ENCODE results near the gene ALG6.
"Not testable (repeated sequence)": the region's sequence is repeated elsewhere in the genome, so short reads cannot be mapped to it uniquely, and the experiment has no call there.

Gene ALG6

GRCh38 chr1:63466181-63466580 is 98.8 kb downstream of the ALG6 start:
- no peak for DNase-seq (ENCODE audit: low spot score)
- TF ChIP-seq CTCF (IDR thresholded peaks at IDR 0.05; ENCODE audit: extremely low read depth, missing control alignments) = no peak

GRCh38 chr1:63466759-63467158 is 99.3 kb downstream of the ALG6 start:
- TF ChIP-seq CTCF (IDR thresholded peaks at IDR 0.05; ENCODE audit: extremely low read depth, missing control alignments) = no peak
- DNase-seq (ENCODE audit: low spot score) = no peak

GRCh38 chr1:63468683-63469082 is 101.3 kb downstream of the ALG6 start:
- not testable (repeated sequence) for DNase-seq (ENCODE audit: low spot score)

- DNase-seq (ENCODE audit: low spot score) = no peak
- TF ChIP-seq CTCF (IDR thresholded peaks at IDR 0.05; ENCODE audit: extremely low read depth, missing control alignments) = no peak
Observed at GRCh38 chr1:63475761-63476160, 108.3 kb downstream of the ALG6 start.

GRCh38 chr1:63480057-63480456 is 112.6 kb downstream of the ALG6 start:
- no peak for DNase-seq (ENCODE audit: low spot score)
- TF ChIP-seq CTCF (IDR thresholded peaks at IDR 0.05; ENCODE audit: extremely low read depth, missing control alignments) = no peak

GRCh38 chr1:63486629-63487028 is 119.2 kb downstream of the ALG6 start:
- no peak for TF ChIP-seq CTCF (IDR thresholded peaks at IDR 0.05; ENCODE audit: extremely low read depth, missing control alignments)
- DNase-seq (ENCODE audit: low spot score) = no peak

GRCh38 chr1:63487336-63488065 is 120.1 kb downstream of the ALG6 start:
- DNase-seq (ENCODE audit: low spot score) = no peak
- no peak for TF ChIP-seq CTCF (IDR thresholded peaks at IDR 0.05; ENCODE audit: extremely low read depth, missing control alignments)
